ENCODE data around the gene MTERF4.

DNA sequence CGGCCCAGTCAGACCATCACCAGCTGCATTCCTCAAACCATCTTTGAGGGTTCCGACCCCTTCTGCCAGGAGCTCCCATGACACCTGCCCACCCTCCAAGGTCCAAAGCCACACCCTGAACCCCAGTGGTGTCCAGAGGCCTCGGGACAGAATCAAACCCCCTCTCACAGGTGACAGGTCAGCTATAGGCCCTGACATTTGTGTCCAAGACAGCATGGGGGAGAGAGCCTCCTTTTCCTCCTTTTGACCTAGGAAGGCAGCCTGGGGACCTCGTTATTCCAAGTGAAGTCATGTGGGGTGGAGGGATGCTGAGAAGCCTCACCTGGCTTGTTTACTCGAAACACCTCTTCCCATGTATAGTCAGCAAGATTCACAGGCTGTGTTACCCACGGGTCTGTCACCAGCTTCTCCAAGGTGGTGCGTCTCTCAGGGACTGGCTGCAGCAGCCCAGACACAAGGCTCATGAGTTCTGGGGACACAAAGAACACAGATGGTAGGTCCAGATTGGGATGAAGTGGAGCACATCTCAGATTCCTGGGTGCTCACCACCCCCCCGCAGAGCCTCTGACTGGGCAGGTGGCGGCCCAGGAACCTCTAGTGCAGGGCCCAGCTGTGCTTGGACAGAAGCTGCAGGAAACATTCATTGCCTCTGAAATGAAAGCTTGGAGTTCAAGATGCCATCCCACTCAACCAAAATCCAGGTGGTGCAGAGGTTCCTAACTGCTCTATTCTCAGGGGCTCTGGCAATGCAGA, 5.1 kb upstream of the MTERF4 start:
- TF ChIP-seq, protein P1, sequence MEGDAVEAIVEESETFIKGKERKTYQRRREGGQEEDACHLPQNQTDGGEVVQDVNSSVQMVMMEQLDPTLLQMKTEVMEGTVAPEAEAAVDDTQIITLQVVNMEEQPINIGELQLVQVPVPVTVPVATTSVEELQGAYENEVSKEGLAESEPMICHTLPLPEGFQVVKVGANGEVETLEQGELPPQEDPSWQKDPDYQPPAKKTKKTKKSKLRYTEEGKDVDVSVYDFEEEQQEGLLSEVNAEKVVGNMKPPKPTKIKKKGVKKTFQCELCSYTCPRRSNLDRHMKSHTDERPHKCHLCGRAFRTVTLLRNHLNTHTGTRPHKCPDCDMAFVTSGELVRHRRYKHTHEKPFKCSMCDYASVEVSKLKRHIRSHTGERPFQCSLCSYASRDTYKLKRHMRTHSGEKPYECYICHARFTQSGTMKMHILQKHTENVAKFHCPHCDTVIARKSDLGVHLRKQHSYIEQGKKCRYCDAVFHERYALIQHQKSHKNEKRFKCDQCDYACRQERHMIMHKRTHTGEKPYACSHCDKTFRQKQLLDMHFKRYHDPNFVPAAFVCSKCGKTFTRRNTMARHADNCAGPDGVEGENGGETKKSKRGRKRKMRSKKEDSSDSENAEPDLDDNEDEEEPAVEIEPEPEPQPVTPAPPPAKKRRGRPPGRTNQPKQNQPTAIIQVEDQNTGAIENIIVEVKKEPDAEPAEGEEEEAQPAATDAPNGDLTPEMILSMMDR (IDR thresholded peaks at IDR 0.05) = no peak
- no peak for TF ChIP-seq POLR2A (IDR thresholded peaks at IDR 0.05)
